NT2/D1 (cell line): ENCODE measurements around the gene VPS8.

Experiments
- SUZ12 ChIP-seq: IDR thresholded peaks from 2 replicates; pipeline ENCODE4 v1.6.1; 2011; ENCODE audit not compliant: insufficient read length, insufficient read depth; ENCODE audit errors: extremely low read depth
- YY1 ChIP-seq: IDR thresholded peaks from 2 replicates; pipeline ENCODE4 v1.6.1; 2011; ENCODE audit not compliant: insufficient read length, insufficient read depth
- ZNF274 ChIP-seq: IDR thresholded peaks from 2 replicates; pipeline ENCODE4 v1.6.1; 2011; ENCODE audit warnings: mild to moderate bottlenecking, low read depth, low read length

- no peak for TF ChIP-seq YY1
- no peak for TF ChIP-seq SUZ12
- TF ChIP-seq ZNF274 = no peak
These were observed 38.4 kb upstream of the VPS8 start for GRCh38 chr3:184773283-184774186.
